Epithelial cell of esophagus (primary cell): ENCODE data around the gene FAF1.
A peak's percentile ranks its signal among the peaks of the same experiment; 100 is the strongest.
"Not testable (repeated sequence)": the region's sequence is repeated elsewhere in the genome, so short reads cannot be mapped to it uniquely, and the experiment has no call there.

ENCODE experiments used
- DNase-seq: peaks from one replicate; pipeline ENCODE4 v3.0.0; 2010; ENCODE audit warnings: low read depth
- H3K4me3 ChIP-seq: 2 replicates; pipeline ENCODE4 v1.5.1; 2011; ENCODE audit warnings: mild to moderate bottlenecking, low read length, control low read depth
- TF ChIP-seq, protein P1 (sequence below): IDR thresholded peaks from 2 replicates; pipeline ENCODE4 v1.5.1; 2011; ENCODE audit warnings: low read depth, mild to moderate bottlenecking, low read length, control low read depth, inconsistent platforms; ENCODE audit not compliant: insufficient read depth; ENCODE audit errors: missing control alignments

The FAF1 gene

DNA sequence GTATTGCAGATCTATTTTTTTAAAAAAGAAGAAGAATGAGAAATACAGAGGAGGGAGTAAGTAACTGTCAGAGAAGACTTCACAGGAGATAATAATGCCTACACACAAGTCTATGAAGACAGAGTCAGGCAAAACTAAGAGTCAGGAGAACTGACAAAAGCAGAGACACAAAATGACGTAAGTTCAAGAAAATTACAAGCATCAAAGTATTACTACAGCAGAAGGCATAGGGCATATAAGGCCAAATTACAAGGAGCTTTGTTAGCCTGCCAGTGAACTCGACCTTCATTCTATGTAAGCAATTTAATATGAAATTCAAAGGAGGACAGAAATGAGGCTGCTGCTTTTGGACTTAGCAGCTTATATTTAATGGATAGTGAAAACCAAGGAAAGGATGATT lies 23.7 kb downstream of the FAF1 start:
- DNase-seq: no peak
- TF ChIP-seq, protein P1, sequence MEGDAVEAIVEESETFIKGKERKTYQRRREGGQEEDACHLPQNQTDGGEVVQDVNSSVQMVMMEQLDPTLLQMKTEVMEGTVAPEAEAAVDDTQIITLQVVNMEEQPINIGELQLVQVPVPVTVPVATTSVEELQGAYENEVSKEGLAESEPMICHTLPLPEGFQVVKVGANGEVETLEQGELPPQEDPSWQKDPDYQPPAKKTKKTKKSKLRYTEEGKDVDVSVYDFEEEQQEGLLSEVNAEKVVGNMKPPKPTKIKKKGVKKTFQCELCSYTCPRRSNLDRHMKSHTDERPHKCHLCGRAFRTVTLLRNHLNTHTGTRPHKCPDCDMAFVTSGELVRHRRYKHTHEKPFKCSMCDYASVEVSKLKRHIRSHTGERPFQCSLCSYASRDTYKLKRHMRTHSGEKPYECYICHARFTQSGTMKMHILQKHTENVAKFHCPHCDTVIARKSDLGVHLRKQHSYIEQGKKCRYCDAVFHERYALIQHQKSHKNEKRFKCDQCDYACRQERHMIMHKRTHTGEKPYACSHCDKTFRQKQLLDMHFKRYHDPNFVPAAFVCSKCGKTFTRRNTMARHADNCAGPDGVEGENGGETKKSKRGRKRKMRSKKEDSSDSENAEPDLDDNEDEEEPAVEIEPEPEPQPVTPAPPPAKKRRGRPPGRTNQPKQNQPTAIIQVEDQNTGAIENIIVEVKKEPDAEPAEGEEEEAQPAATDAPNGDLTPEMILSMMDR: no peak
- H3K4me3 ChIP-seq: no peak overlapping the region

DNA sequence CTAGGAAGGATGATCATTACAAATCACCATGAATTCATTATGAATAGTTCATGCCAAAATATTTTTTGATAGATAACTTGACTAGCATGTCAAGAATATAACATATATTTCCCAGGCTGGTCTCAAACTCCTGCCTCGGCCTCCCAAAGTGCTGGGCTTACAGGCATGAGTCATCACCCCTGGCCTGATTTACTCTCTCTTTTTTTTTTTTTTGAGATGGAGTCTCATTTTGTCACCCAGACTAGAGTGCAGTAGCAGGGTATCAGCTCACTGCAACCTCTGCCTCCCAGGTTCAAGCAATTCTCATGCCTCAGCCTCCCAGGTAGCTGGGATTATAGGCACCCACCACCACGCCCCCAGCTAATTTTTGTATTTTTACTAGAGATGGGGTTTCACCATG lies 24.8 kb downstream of the FAF1 start:
- not testable (repeated sequence) for DNase-seq, H3K4me3 ChIP-seq

DNA sequence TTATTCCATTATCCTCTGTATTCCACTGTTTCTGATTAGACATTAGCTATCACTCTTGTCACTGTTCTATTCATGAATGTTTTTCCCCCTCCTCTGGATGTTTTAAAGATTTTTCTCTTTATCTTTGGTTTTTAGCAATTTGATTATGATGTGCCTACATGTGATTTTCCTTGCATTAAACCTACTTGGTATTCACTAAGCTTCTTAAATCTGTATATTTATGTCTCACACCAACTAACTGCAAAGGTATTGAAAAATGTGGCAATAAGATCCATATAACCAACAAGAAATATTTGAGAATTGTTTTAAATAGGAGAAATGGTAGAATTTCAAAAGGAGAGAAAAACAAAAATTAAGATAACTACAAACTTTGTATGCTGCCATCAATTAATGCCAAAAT lies 25.2 kb downstream of the FAF1 start:
- TF ChIP-seq, protein P1: no peak
- no peak for DNase-seq
- H3K4me3 ChIP-seq: no peak overlapping the region

DNA sequence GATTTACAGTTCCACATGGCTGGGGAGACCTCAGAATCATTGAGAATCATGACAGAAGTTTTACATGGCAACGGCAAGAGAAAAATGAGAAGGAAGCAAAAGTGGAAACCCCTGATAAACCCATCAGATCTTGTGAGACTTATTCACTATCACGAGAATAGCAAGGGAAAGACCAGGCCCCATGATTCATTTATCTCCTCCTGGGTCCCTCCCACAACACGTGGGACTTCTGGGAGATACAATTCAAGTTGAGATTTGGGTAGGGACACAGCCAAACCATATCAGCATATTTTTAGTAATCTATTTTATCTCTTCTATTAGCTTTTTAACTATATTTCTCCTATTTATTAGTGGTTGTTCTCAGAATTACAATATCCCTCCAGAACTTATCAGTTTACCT lies 26.3 kb downstream of the FAF1 start:
- not testable (repeated sequence) for DNase-seq, H3K4me3 ChIP-seq

DNA sequence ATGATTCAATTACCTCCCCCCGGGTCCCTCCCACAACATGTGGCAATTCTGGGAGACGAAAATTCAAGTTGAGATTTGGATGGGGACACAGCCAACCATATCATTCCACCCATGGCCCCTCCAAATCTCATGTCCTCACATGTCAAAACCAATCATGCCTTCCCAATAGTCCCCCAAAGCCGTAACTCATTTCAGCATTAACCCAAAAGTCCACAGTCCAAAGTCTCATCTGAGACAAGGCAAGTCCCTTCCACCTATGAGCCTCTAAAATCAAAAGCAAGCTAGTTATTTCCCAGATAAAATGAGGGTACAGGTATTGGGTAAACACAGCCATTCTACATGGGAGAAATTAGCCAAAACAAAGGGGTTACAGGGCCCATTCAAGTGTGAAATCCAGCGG lies 28.0 kb downstream of the FAF1 start:
- not testable (repeated sequence) for H3K4me3 ChIP-seq, DNase-seq

DNA sequence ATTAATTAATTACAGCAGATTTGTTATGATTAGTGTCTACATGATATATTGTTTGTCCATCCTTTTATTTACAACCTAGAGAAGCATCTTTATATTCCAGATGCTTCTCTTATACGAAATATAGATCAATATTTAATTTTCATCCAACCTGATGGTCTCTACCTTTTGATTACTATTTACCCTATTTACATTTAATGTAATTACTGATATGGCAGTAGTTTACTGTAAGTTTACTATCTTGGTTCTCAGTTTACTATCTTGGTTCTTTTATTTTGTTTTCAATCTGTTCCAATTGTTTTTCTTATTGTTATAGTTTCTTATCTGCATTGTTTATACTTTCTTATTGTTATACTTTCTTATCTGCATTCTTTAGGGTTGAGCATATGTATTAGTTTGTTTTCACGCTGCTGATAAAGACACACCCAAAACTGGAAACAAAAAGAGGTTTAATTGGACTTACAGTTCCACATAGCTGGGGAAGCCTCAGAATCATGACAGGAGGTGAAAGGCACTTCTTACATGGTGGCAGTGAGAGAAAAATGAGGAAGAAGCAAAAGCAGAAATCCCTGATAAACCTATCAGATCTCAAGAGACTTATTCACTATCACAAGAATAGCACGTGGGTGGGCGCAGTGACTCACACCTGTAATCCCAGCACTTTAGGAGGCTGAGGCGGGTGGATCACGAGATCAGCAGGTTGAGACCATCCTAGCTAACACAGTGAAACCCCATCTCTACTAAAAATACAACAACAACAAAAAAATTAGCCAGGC lies 28.9 kb downstream of the FAF1 start:
- DNase-seq: peak; percentile 19
- H3K4me3 ChIP-seq: no peak overlapping the region
- TF ChIP-seq, protein P1: no peak

DNA sequence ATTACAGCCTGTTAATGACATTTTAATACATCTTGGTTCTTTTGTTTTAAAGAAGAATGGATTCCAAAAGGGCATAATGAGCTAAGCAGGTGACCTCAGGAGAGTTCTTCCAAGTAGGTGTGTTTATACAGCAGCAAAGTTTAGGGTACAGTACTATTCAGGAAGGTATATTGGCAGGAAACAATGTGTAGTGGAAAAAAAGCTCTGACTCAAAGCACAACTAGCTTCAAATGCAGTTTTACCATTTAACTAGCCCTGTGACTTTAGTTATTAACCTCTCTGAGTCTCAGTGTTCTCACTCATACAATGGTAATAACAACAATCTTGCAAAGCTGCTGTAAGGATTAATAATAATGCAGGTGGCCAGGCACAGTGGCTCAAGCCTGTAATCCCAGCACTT lies 29.9 kb downstream of the FAF1 start:
- no peak for DNase-seq
- no peak overlapping the region for H3K4me3 ChIP-seq
- TF ChIP-seq, protein P1: no peak

DNA sequence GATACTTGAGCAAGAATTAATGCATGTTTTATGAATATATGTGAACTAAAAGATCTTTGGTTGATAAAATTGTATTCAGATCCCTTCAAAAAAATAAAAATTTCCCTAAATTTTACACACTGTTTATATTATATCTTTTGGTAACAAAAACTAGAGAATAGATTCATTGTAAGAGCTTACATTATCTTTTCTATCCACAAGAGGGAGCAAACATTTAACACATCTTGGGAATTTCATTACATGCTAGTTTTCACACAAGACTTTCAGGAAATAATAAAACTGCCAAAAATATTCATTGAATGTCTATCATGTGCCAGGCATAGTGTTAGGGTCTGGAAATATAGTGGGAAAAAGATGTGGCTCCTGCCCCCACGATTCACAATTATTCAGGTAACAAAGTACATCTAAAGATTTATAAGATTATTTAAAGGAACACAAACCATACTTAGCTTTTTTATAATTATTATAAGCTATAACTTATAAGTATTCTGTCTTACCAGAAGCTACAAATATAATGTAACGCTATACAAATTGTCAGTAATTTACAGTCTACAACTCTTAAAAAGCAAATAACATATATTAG lies 30.6 kb downstream of the FAF1 start:
- TF ChIP-seq, protein P1: peak; percentile 30
- H3K4me3 ChIP-seq: no peak overlapping the region
- peak; percentile 41 for DNase-seq

DNA sequence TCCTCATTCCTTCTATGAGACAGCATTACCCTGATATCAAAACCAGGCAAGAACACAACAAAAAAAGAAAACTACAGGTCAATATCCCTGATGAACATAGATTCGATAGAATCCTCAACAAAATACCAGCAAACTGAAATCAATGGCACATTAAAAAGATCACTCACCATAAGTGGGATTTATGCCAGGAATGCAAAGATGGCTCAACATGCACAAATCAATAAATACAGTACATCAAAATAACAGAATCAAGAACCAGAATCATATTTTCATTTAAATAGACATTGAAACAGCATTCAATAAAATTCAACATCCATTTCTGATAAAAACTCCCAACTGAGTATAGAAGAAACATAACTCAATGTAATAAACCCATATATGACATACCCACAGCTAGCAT lies 36.5 kb downstream of the FAF1 start:
- DNase-seq: no peak
- TF ChIP-seq, protein P1: no peak
- H3K4me3 ChIP-seq: no peak overlapping the region
